ENCODE results near the gene MAP10. TPM values are rescaled to one million over a fixed set of nuclear protein-coding genes. Genes with fewer than 3 reads are reported as not detected.
A peak's percentile ranks its signal among the peaks of the same experiment; 100 is the strongest.

MAP10 gene
- total RNA-seq, 2 donors from 2014 or later: 1.7 to 2.1 TPM

DNA sequence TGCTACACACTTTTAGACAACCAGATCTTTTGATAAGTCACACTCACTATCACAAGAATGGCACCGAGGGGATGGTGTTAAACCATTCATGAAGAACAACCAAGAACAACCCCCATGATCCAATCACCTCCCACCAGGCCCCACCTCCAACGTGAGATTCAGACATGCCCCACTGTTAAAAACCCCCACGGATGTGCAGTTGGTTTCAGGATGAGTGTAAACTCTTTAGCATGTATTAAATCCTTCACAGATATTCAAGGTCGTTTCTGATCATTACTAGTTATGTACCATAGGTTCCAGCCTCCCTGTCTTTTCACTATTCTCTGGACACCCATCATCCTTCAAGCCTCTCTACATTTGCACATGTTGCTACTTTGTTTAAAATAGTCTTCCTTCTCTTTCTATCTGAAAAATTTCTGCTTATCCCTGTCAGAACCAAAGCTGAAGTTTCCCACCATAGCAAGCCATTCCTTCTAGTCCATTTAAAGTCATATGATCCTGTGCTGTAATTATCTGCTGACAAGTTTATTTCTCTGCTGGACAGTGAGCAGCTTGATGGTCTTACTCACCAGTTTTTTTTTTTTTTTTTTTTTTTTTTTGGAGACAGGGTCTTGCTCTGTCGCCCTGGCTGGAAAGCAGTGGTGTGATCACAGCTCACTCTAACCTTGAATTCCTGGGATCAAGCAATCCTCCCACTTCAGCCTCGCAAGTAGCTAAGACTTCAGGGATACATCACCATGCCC is 36.8 kb downstream of the MAP10 start:
- intact Hi-C loops (cut with DNase I, micrococcal nuclease): no loop called here
- ATAC-seq (no peak), DNase-seq (no peak)

DNA sequence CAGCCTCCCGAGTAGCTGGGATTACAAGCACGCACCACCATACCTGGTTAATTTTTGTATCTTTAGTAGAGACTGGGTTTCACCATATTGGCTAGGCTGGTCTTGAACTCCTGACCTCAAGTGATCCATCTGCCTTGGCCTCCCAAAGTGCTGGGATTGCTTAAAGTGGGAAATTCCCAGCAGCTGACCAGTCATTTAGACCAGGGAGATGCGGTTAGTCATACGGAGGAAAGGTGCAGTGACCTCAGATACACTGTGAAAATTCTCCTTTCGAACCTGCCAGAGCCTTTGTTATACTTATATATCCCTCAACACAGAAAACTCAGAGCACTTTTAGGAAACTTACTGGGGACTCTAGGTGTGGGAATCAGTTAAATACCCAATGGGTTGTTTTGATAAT is 39.6 kb downstream of the MAP10 start:
- ATAC-seq (no peak), DNase-seq (no peak)
- intact Hi-C loops (cut with DNase I, micrococcal nuclease): no loop called here

DNA sequence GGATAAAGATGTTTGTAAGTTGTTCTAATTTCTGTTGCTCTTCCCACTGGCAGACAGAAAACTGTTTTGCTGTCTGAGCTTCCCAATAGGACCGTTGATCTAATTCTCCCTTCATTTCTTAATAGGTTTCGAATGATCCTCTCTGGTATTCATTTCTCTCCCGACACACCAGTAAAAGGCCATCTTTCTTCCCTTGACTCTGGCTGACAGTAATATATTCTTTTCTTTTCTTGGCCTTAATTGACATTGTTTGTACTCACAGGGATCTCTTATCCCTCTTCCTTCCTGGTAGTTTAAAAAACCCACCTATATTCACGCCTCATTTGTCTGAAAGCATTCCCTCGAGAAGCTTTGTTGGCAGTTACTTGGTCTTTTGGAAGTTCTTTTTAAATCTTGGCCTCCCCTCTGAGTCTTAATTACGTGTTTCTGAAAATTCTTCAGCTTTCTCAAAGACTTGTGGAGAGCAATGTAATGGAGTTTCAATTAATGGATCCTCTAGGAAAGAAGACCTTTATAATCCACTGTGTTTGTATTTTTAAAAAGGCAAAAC is 40.3 kb downstream of the MAP10 start:
- ATAC-seq (no peak), DNase-seq (no peak)
- intact Hi-C loops (cut with DNase I, micrococcal nuclease): no loop called here

DNA sequence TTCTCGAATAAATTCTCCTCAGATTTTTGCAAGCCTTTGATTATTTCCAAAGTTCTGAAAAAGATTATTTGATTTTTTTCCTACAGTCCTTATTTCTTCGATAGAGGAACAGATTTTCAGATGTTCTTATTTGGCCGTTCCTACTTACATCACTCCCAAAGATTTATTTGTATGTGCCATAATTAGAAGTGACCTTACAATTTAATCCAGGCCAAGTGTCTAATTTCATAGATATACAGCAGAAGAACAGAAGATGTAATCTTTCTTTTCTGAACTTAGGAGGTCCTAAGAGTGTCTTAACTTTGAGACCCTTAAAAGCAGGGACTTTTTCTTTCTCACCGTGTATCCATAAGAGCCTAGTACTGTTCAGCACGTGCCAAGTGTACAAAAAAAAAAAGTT is 46.3 kb downstream of the MAP10 start:
- DNase-seq: no peak
- intact Hi-C loops (cut with DNase I, micrococcal nuclease): no loop called here
- no peak for ATAC-seq

DNA sequence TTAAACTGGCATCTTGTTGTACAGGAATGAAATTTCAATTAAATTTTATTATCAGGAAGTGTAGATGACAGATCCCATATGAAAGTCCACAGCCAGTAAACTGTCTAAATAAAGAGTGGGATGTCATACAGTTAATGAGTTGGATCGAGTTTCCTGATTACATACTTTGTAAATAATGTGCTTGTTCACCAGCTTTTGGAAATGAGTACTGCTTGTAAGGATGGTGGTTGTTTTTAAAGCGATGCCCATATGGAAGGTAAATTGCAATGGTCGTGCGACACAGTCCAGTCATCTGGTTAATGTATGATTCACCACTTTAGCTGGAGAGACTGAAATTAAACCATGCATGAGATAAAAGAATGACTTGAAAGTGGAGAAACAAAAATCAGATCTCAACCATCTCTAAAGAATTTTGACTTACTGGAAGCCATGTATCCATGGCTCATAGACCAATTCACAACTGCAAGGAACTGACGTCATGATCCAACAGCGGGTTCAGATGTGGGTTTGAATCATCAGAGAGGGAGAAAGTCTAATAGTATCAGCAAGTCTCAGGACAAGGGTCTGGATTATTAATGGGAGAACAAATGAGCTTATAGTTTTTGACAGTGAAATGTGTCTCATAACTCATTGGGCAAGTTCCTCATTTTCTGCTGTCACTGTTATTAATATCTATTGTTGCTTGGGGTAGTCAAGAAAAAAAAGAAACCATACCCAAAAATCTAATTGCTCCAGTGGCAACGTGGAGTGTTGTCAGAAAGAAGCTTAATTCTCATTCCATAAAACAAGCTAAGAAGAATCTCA is 49.0 kb downstream of the MAP10 start:
- intact Hi-C loops (cut with DNase I, micrococcal nuclease): no loop called here
- DNase-seq (no peak), ATAC-seq (peak; percentile 96)

DNA sequence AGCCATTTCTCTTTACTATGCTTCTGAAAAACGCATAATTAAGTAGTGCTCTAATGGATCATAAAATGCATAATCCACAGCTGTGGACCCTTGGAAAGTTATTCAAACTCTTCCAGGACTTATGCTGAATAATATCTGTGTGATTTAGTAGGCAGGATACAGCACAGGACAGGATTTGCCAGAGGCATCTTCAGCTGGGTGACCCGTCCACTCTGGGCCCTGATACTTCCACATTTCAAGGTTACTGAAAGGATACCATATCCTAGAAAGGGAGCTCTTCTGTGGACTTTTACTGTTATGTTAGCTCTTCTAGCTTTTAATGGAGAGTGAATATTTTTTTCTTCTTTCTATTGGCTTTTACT is 49.6 kb downstream of the MAP10 start:
- intact Hi-C loops (cut with DNase I, micrococcal nuclease): no loop called here
- no peak for ATAC-seq

DNA sequence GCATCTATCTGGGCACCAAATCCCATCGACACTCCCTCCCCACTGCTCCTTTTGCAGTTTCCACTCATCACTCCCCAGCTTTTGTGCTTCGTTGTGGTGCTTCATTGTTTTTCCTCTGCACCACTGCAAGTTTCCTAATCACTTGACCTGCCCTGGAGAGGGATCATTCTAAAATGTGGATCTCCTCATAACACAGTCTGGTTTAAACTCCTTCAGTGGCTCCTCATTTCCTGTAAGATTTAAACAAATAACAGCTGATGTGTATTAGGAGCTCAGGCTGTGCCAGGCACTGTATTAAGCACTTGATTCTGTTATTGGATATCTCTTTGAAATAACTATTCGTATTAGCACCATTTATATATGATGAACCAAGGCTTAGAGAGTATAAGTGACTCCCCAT is 51.3 kb downstream of the MAP10 start:
- DNase-seq (no peak), ATAC-seq (no peak)
- intact Hi-C loops (cut with DNase I, micrococcal nuclease): no loop called here

More for the DNA sequence above, 49.6 kb downstream of the MAP10 start:
- no peak for DNase-seq

Other genes starting within 250 kb of the MAP10 start
- 10 to 100 TPM; 76.5 to 89.8 TPM for gene SIPA1L2, start 175.3 kb upstream of the MAP10 start, total RNA-seq
- 10 to 100 TPM; 51.2 to 54.0 TPM for gene NTPCR, start 145.2 kb downstream of the MAP10 start, total RNA-seq

Data from left colon (tissue), 2 donors.